H9 (cell line): ENCODE data around the gene SUV39H1. TPM values are rescaled to one million over a fixed set of nuclear protein-coding genes. Genes with fewer than 3 reads are reported as not detected.

Experiments
- DNase-seq: peaks from one replicate; pipeline ENCODE4 v3.0.0-alpha.2; 2017
- H2AFZ ChIP-seq: one replicate; pipeline ENCODE4 v1.6.1; 2013; ENCODE audit warnings: mild to moderate bottlenecking, low read length, control low read depth, moderate library complexity
- H2AK5ac ChIP-seq: 2 replicates; pipeline ENCODE4 v1.6.1; 2013; ENCODE audit warnings: low read length, control low read depth, mixed read lengths; ENCODE audit not compliant: insufficient read length
- H2BK120ac ChIP-seq: one replicate; pipeline ENCODE4 v1.6.1; 2013; ENCODE audit warnings: low read depth, mild to moderate bottlenecking, low read length, control low read depth, inconsistent platforms; ENCODE audit not compliant: poor library complexity, severe bottlenecking
- H2BK12ac ChIP-seq: 2 replicates; pipeline ENCODE4 v1.6.1; 2013; ENCODE audit warnings: low read length, control low read depth, mixed read lengths, low read depth; ENCODE audit not compliant: insufficient read length
- H2BK15ac ChIP-seq: 2 replicates; pipeline ENCODE4 v1.6.1; 2013; ENCODE audit warnings: low read depth, low read length, control low read depth
- H2BK20ac ChIP-seq: one replicate; pipeline ENCODE4 v1.6.1; 2013; ENCODE audit warnings: low read depth, mild to moderate bottlenecking, low read length, control low read depth, inconsistent platforms; ENCODE audit not compliant: poor library complexity, severe bottlenecking
- H2BK5ac ChIP-seq: 2 replicates; pipeline ENCODE4 v1.6.1; 2013; ENCODE audit warnings: low read length, control low read depth, mixed read lengths; ENCODE audit not compliant: insufficient read length
- H3K14ac ChIP-seq: 2 replicates; pipeline ENCODE4 v1.6.1; 2013; ENCODE audit warnings: low read length, control low read depth; ENCODE audit not compliant: insufficient read depth
- H3K18ac ChIP-seq: 2 replicates; pipeline ENCODE4 v1.6.1; 2013; ENCODE audit warnings: low read depth, mild to moderate bottlenecking, mixed read lengths, low read length, control low read depth; ENCODE audit not compliant: insufficient read length
- H3K23ac ChIP-seq: 2 replicates; pipeline ENCODE4 v1.6.1; 2013; ENCODE audit warnings: low read length, control low read depth, mixed read lengths, low read depth; ENCODE audit not compliant: insufficient read length
- H3K23me2 ChIP-seq: 2 replicates; pipeline ENCODE4 v1.6.1; 2013; ENCODE audit warnings: low read depth, mild to moderate bottlenecking, mixed read lengths, low read length, control low read depth; ENCODE audit not compliant: insufficient read length, poor library complexity, severe bottlenecking
- H3K27ac ChIP-seq: 2 replicates; pipeline ENCODE4 v1.5.1; 2013; ENCODE audit warnings: low read length, control low read depth, mixed read lengths, low read depth; ENCODE audit not compliant: insufficient read length
- H3K27me3 ChIP-seq: 2 replicates; pipeline ENCODE4 v1.6.1; 2013; ENCODE audit warnings: low read length, control low read depth, inconsistent platforms; ENCODE audit not compliant: insufficient read depth
- H3K4ac ChIP-seq: 2 replicates; pipeline ENCODE4 v1.6.1; 2013; ENCODE audit warnings: low read depth, mild to moderate bottlenecking, control low read depth, inconsistent platforms, low read length, moderate library complexity
- H3K4me1 ChIP-seq: 2 replicates; pipeline ENCODE4 v1.6.1; 2013; ENCODE audit warnings: low read length, control low read depth, inconsistent platforms; ENCODE audit not compliant: insufficient read depth
- H3K4me2 ChIP-seq: 2 replicates; pipeline ENCODE4 v1.6.1; 2013; ENCODE audit warnings: low read length, control low read depth, mixed read lengths; ENCODE audit not compliant: insufficient read length, insufficient read depth
- H3K56ac ChIP-seq: 2 replicates; pipeline ENCODE4 v1.6.1; 2013; ENCODE audit warnings: low read depth, mild to moderate bottlenecking, mixed read lengths, low read length, control low read depth; ENCODE audit not compliant: insufficient read length
- H3K79me1 ChIP-seq: 2 replicates; pipeline ENCODE4 v1.6.1; 2013; ENCODE audit warnings: low read depth, mild to moderate bottlenecking, moderate library complexity, low read length, control low read depth, inconsistent platforms; ENCODE audit not compliant: insufficient read depth, poor library complexity, severe bottlenecking
- H3K79me2 ChIP-seq: 2 replicates; pipeline ENCODE4 v1.6.1; 2013; ENCODE audit warnings: low read length, control low read depth, inconsistent platforms; ENCODE audit not compliant: insufficient read depth
- H3K9ac ChIP-seq: 2 replicates; pipeline ENCODE4 v1.6.1; 2013; ENCODE audit warnings: low read length, control low read depth, mixed read lengths; ENCODE audit not compliant: insufficient read length; ENCODE audit errors: extremely low read depth
- H3K9me3 ChIP-seq: one replicate; pipeline ENCODE4 v1.6.1; 2013; ENCODE audit warnings: low read depth, low read length, inconsistent platforms; ENCODE audit not compliant: control insufficient read depth
- H3T11ph ChIP-seq: one replicate; pipeline ENCODE4 v1.6.1; 2013; ENCODE audit warnings: mild to moderate bottlenecking, low read length, control low read depth, inconsistent platforms
- H4K20me1 ChIP-seq: one replicate; pipeline ENCODE4 v1.6.1; 2013; ENCODE audit not compliant: control insufficient read depth, insufficient read length, insufficient read depth
- H4K5ac ChIP-seq: 2 replicates; pipeline ENCODE4 v1.6.1; 2013; ENCODE audit warnings: low read depth, mild to moderate bottlenecking, mixed read lengths, low read length, control low read depth; ENCODE audit not compliant: insufficient read length
- H4K8ac ChIP-seq: replicated peaks from 2 replicates; pipeline ENCODE4 v1.6.1; 2013; ENCODE audit warnings: low read length, control low read depth, mixed read lengths, low read depth; ENCODE audit not compliant: insufficient read length
- H4K91ac ChIP-seq: 2 replicates; pipeline ENCODE4 v1.6.1; 2013; ENCODE audit warnings: low read depth, mild to moderate bottlenecking, moderate library complexity, mixed read lengths, low read length, control low read depth; ENCODE audit not compliant: insufficient read length
- H3K27ac Mint-ChIP-seq, 3 experiments: 2 replicates in 2 of 3; 3 replicates in 1 of 3; pipeline ENCODE4 v1.8.0; 2020 to 2021; ENCODE audit warnings: mixed read lengths in 3 of 3, mild to moderate bottlenecking in 1 of 3, moderate library complexity in 1 of 3
- H3K27me3 Mint-ChIP-seq: 2 replicates; pipeline ENCODE4 v1.8.0; 2021; ENCODE audit warnings: low read depth, mild to moderate bottlenecking, moderate library complexity, mixed read lengths
- H3K36me3 Mint-ChIP-seq, 3 experiments: 2 replicates in 2 of 3; 3 replicates in 1 of 3; pipeline ENCODE4 v1.8.0; 2020 to 2021; ENCODE audit warnings: low read depth in 3 of 3, mixed read lengths in 3 of 3; ENCODE audit not compliant: insufficient read depth in 1 of 3
- H3K4me1 Mint-ChIP-seq, 2 experiments: 2 replicates each; pipeline ENCODE4 v1.8.0; 2020; ENCODE audit warnings: mixed read lengths in 2 of 2
- H3K4me3 Mint-ChIP-seq, 2 experiments: 2 replicates in 1 of 2; 3 replicates in 1 of 2; pipeline ENCODE4 v1.8.0; 2020 to 2021; ENCODE audit warnings: mild to moderate bottlenecking in 2 of 2, mixed read lengths in 2 of 2, moderate library complexity in 1 of 2
- H3K9me3 Mint-ChIP-seq, 2 experiments: 2 replicates in 1 of 2; 3 replicates in 1 of 2; pipeline ENCODE4 v1.8.0; 2020; ENCODE audit warnings: mild to moderate bottlenecking in 2 of 2, mixed read lengths in 2 of 2, moderate library complexity in 1 of 2
- WGBS: extraction: QIAGEN DNeasy Blood & Tissue Kit; methylation state at CpG from one replicate; pipeline ENCODE4 v1.1.7; 2013; ENCODE audit warnings: missing lambda C conversion rate, low lambda C conversion rate, mixed read lengths; ENCODE audit not compliant: insufficient read length; ENCODE audit errors: extremely low coverage; 5-methylcytosine and 5-hydroxymethylcytosine counted together
- total RNA-seq: library from RNA; stranded (reverse); gene quantifications from 2 replicates; pipeline ENCODE4 v1.2.1, GENCODE V29; 2021
- TF ChIP-seq, protein P1 (sequence below): fragments of 200-600 bp; sonication (generic); conservative IDR thresholded peaks from 3 replicates; pipeline ENCODE4 v1.8.0; 2021; ENCODE audit warnings: antibody characterized with exemption, mild to moderate bottlenecking

The SUV39H1 gene
- total RNA-seq, 1 experiment from 2014 or later, result 16.2 TPM

DNA sequence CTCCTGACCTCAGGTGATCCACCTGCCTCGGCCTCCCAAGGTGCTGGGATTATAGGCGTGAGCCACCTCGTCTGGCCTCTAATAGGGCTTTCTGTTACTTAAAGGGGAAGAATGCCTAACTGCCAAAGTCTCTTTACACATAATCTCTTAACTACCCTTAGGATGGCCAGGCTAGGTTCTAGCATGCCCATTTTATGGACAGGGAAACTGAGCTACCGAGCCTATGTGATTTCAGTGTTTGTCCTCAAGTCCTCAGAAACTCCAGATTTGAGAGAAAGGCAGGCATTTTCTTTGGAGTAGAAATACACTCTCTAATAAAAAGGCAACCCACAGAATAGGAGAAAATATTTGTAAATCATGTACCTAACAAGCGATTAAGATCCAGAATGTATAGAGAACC, 52.6 kb downstream of the SUV39H1 start:
- Histone ChIP-seq H3K4ac (no peak overlapping the region), H2AK5ac (no peak overlapping the region), H3K18ac (no peak overlapping the region), H4K8ac (no peak overlapping the region), H3K56ac (no peak overlapping the region), H2BK15ac (no peak overlapping the region), H3K9me3 (peaks cover 20% of the 10 kb centered on the region), H2BK5ac (no peak overlapping the region), H2BK20ac (no peak overlapping the region), H3K4me2 (no peak overlapping the region), H4K5ac (no peak overlapping the region), H3K79me2 (no peaks in the 10 kb centered on the region), H3T11ph (no peak overlapping the region), H2BK12ac (no peak overlapping the region), H3K14ac (no peak overlapping the region), H3K27me3 (no peaks in the 10 kb centered on the region), H3K23me2 (no peaks in the 10 kb centered on the region), H3K27ac (no peak overlapping the region), H3K4me1 (no peaks in the 10 kb centered on the region), H2BK120ac (no peak overlapping the region), H2AFZ (no peak overlapping the region), H3K9ac (no peak overlapping the region), H4K20me1 (no peaks in the 10 kb centered on the region), H3K79me1 (no peaks in the 10 kb centered on the region), H3K23ac (no peak overlapping the region), H4K91ac (no peak overlapping the region)
- Mint-ChIP-seq H3K27me3 (no peaks in the 10 kb centered on the region; the same call in 1 of the 2 replicates), H3K4me1 (no peaks in the 10 kb centered on the region), H3K4me3 (no peak overlapping the region), H3K9me3 (peaks cover 62 to 69% of the 10 kb centered on the region in 2 experiments), H3K36me3 (no peaks in the 10 kb centered on the region; a peak in 2 of 7 replicates), H3K27ac (no peak overlapping the region)
- no CpG with 5 or more reads among the region's 5 CpGs for WGBS
- TF ChIP-seq, protein P1, sequence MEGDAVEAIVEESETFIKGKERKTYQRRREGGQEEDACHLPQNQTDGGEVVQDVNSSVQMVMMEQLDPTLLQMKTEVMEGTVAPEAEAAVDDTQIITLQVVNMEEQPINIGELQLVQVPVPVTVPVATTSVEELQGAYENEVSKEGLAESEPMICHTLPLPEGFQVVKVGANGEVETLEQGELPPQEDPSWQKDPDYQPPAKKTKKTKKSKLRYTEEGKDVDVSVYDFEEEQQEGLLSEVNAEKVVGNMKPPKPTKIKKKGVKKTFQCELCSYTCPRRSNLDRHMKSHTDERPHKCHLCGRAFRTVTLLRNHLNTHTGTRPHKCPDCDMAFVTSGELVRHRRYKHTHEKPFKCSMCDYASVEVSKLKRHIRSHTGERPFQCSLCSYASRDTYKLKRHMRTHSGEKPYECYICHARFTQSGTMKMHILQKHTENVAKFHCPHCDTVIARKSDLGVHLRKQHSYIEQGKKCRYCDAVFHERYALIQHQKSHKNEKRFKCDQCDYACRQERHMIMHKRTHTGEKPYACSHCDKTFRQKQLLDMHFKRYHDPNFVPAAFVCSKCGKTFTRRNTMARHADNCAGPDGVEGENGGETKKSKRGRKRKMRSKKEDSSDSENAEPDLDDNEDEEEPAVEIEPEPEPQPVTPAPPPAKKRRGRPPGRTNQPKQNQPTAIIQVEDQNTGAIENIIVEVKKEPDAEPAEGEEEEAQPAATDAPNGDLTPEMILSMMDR, result no peak
- DNase-seq, result no peak
